GM23338 (cell line): ENCODE results near the gene ADIG.

Experiments used
- CTCF ChIP-seq, 2 experiments: fragments of 200-600 bp in 1 of 2; sonication (generic) in 1 of 2; conservative IDR thresholded peaks; 2 replicates each; pipeline versions ENCODE4 v1.5.1 to v1.6.1; 2016 to 2017; ENCODE audit warnings: antibody characterized with exemption in 2 of 2, low read depth in 2 of 2, mild to moderate bottlenecking in 2 of 2, moderate library complexity in 1 of 2
- ETS1 ChIP-seq: IDR thresholded peaks from 2 replicates; pipeline ENCODE4 v1.6.1; 2016; ENCODE audit warnings: antibody characterized with exemption
- EZH2 ChIP-seq: fragments of 200-600 bp; sonication (generic); IDR thresholded peaks from one replicate; pipeline ENCODE4 v1.8.0; 2017; ENCODE audit warnings: antibody characterized with exemption, mild to moderate bottlenecking, low read depth; ENCODE audit not compliant: unreplicated experiment
- EZH2phosphoT487 ChIP-seq: fragments of 200-600 bp; sonication (generic); IDR thresholded peaks from one replicate; pipeline ENCODE4 v1.8.1; 2018; ENCODE audit warnings: antibody characterized with exemption; ENCODE audit not compliant: unreplicated experiment
- NANOG ChIP-seq: IDR thresholded peaks from 2 replicates; pipeline ENCODE4 v1.6.1; 2016; ENCODE audit warnings: antibody characterized with exemption, borderline replicate concordance
- POLR2AphosphoS5 ChIP-seq: IDR thresholded peaks from 2 replicates; pipeline ENCODE4 v1.6.1; 2016; ENCODE audit warnings: antibody characterized with exemption, low read depth
- REST ChIP-seq: IDR thresholded peaks from one replicate; pipeline ENCODE4 v1.6.1; 2018; ENCODE audit warnings: antibody characterized with exemption; ENCODE audit not compliant: unreplicated experiment

- TF ChIP-seq CTCF (conservative IDR thresholded peaks at IDR 0.05; ENCODE audit: low read depth in 2 of 2) (no peak), EZH2phosphoT487 (no peak), REST (no peak), NANOG (no peak), EZH2 (no peak), ETS1 (no peak), POLR2AphosphoS5 (no peak)
These were observed 50.4 kb downstream of the ADIG start for GRCh38 chr20:38631155-38632022.
